NB4 (cell line): ENCODE data around the gene ZCCHC2.

Experiments
- CTCF ChIP-seq: IDR thresholded peaks from one replicate; pipeline ENCODE4 v1.5.1; 2012; ENCODE audit warnings: low read depth, low read length
- MAX ChIP-seq: IDR thresholded peaks from 2 replicates; pipeline ENCODE4 v1.6.1; 2011; ENCODE audit warnings: low read depth, low read length
- POLR2A ChIP-seq: IDR thresholded peaks from 2 replicates; pipeline ENCODE4 v1.6.1; 2011; ENCODE audit warnings: mild to moderate bottlenecking; ENCODE audit not compliant: insufficient read length; ENCODE audit errors: extremely low read depth

GRCh38 chr18:62516242-62516641 lies 6.6 kb upstream of the ZCCHC2 start:
- TF ChIP-seq CTCF (no peak), MAX (no peak), POLR2A (no peak)
